NCI-H748 treated with DMSO at 0.1 percent for 48 hours (cell line): ENCODE results near the gene HPCA.

Experiments
- DNase-seq: peaks from one replicate; lab custom pipeline; 2025; lab: John Stamatoyannopoulos, UW

HPCA gene

GRCh38 chr1:32890516-32891240, 4.4 kb downstream of the HPCA start:
- no peak for DNase-seq

GRCh38 chr1:32891241-32891570, 4.9 kb downstream of the HPCA start:
- DNase-seq, result no peak

GRCh38 chr1:32891630-32892029, 5.3 kb downstream of the HPCA start:
- no peak for DNase-seq

- DNase-seq, result no peak
Observed at GRCh38 chr1:32892368-32893197, 6.3 kb downstream of the HPCA start.

- DNase-seq, result no peak
Observed at GRCh38 chr1:32893198-32894018, 7.1 kb downstream of the HPCA start.

DNA sequence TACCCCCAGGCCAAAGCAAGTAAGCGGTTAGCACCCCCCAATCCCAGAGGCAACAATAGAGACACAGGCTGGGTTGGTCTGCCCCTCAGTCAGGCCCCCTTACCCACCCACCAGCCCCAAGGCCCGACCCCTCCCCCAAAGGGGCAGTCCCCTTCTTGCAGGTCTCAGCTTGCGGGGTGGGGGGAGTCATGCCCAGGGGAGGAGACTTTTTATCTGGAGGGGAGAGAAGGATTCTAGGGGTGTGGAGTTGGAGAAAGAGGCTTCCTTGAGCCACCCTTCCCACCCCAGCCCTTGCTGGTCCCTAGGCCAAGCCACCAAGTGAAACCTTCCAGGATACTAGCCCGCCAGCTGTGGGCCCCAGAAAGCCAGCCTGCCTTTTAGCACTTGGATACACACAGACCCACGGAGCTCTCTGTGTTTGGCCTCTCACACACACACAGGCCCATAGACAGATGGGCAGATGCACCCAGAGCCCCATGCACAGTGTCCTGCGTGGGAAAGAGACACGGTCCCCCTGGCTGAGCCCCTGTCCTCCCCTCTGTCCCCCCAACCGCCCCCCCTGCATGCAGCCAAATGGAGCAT, 7.8 kb downstream of the HPCA start:
- no peak for DNase-seq

DNA sequence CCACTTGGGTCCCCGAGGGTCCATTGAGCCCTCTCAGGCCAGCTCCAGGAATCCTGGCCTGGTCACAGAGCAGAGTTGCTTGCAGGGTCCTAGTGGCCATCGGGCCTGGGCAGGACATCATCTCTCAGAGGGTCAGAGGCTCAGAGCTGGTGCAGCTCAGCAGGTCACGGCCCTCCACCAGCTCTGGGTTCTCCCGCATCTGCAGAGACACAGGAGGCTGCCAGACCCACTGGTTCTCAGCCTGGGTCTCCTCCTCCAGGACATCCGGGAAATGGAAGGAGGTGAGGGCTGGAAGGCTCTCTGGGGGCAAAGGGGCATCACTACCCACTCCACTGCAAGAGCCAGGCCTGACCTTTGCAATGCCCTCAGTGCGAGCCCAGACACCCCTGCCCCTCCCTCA, 8.4 kb downstream of the HPCA start:
- no peak for DNase-seq

DNA sequence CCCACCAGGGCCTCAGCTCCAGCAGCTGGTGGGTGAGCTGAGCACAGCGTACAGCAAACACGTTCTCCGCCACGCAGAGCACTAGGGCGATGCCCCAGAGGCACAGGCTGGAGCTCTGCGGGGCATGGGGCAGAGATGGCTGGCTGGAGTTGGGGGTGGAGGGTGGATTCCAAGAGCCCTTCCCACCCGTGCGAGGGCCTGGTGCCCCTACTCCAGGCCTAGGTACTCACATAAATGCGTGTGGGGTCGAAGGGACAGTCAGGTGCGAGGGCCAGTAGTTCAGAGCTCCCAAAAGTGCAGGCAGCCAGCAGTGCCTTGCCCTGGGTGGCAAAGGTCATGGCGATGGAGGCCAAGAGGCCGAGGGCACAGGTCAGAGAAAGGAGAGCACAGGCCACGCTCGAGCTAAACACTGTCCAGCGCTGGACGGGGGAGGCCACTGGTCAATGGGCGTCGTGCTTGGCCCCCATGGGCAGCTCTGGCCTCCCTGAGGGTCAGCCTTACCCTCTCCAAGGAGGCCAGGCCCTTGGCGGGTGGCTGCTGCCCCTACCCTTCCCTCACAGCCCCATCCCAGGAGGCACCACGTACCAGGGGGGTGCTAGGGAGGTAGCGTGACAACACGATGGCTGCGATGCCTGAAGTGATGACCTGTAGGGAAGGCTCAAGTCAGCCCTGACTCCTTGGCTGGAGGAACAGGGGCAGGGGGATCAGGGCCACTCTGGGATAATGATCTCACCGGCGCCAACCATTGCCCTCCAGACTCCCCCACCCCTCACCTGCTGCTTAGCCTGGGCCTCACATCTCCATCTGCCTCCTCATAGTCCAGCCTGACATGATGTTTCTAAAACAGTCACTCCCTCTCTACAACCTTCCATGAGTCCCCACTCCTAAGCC, 9.3 kb downstream of the HPCA start:
- no peak for DNase-seq

- DNase-seq, result no peak
Observed at GRCh38 chr1:32896451-32896850, 10.2 kb downstream of the HPCA start.

DNA sequence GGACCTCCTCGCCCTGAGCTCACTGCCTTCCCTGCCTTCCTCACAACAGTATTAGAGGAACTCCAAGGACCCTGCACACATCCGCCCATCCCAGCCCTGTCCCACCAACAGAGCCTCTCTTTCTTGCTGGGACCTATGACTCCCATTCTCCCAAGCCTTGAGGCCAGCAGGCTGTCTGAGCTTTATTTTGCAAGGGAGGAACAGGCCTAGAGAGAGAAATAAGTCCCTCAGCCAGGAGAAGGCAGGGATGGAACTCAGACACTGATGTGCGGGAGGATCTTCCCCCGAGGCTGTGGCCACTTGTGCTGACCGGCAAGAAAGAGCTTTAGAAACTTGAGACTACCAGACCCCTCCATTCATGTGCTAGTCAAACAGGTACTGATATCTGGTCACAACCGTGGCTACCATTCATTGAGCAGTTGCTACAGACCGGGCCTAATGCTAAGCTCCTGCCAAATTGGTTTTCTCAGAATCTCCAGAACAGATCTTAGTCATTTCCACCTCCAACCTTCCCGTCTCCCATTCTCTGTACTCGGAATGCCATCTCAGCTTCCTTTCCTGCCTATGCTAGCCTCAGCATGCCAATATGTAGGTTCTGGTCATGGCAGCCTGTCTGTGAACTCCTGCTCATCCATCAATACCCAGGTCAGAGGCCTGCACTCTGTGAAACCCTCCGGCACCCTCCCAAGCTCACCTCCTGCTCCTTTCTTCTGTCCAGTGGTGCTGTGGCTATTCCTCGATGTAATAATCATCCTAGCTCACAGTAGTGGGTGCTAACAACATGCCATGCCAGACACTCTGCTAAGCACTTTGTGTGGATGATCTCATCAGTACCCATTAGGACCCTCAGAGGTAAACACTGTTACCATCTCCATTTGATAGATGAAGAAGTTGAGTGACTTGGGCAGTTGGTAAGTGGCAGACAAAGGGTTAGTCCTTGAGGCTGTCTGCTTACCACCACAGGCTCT, 11.1 kb downstream of the HPCA start:
- no peak for DNase-seq

GRCh38 chr1:32898056-32898455, 11.8 kb downstream of the HPCA start:
- no peak for DNase-seq

GRCh38 chr1:32898958-32899357, 12.7 kb downstream of the HPCA start:
- no peak for DNase-seq

- no peak for DNase-seq
Observed at GRCh38 chr1:32899586-32900296, 13.4 kb downstream of the HPCA start.

DNA sequence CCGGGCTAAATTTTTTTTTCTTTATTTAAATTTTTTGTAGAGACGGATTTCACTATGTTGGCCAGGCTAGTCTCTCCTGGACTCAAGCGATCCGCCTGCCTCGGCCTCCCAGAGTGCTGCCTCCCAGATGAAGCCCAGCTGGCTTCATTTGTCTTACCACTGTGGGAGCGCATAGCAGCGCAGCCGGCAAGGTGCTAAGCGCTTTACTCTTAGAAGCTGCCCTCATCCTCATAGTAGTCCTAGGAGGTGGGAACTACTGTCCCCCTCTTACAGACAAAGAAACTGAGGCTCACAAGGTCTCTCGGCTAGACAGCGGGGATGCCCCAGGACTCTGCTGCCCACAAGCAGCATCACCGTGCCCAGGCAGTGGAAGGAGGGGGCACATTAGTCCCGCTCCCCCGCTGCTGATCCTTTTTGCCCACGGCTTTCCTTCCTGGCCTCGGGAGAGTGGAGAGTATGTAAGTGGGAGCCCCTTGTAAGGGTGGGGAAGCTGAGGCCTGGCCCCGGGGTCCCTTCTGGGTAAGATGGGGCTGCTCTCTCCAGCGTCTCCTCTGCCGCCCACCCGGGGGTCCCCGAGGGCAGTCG, 14.2 kb downstream of the HPCA start:
- DNase-seq, result no peak

DNA sequence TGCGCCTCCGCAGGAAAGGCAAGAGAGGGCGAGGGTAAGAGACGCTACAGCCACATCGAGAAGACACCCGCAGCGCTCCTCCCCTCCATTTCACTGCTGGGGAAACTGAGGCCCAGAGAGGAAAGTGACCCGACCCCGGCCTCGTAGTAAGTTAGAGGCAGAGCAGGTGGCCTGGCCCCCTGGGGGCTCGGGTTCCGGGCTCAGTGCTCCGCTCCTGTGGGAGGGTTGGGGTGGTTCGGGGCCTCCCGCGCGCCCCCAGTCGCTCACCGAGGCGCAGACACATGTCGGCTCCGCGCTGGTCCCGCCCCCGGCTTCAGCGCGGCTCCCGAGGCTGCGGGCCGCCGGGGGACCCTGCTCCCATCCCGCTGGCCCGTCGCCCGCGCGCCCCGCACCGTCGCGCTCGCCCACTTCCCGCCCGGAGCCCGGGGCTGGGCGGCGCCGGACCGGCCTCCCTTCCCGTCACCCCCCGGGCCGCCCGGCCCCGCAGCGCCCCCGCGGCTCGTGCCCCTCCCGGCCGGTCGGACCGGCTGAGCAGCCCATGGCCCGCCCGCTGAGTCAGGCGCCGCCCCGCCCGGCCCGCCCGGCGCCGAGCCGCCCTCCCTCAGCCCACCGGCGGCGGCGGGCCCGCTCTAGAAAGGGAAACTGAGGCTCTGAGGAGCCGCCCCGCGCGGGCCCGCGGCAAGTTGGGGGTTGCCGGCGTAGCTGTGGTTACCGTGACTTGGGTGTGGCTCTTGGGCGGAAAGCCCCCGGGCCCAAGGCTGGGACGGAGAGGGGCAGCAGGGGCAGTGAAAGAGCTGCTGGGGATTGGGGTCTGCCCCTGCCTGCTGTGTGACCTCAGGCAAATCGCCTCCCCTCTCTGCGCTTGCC, 14.9 kb downstream of the HPCA start, which contains the start of gene TMEM54:
TMEM54 (minus strand) TSS at position 434 of the 867 bp plus-strand sequence; CDS start at position 283, 151 bp downstream.
- no peak for DNase-seq

DNA sequence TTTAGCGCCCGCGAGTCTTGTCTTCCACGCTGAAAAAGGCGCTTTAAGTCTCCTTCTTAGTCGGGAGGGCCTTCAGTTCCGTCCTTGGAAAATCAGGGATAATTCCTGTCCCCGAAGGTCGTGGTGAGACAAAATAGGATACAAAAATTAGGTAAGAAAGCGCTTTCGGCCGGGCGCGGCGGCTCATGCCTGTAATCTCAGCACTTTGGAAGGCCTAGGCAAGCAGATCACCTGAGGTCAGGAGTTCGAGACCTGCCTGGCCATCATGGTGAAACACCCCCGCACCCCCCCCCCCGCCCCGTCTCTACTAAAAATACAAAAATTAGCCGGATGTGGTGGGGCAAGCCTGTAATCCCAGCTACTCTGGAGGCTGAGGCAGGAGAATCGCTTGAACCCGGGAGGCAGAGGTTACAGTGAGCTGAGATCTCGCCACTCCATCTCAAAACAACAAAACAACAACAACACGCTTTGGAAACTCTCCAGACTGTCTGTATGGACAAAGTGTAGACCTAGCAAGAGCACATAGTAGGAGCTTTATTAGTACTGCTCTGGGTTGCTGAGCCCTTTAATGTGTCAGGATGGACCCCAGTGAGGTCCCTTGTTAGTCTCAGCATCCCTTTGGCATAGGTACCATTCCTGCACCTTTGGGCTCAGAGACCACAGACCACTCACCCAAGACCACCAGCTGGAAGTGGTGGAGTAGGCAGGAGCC, 15.7 kb downstream of the HPCA start:
- DNase-seq, result no peak

DNA sequence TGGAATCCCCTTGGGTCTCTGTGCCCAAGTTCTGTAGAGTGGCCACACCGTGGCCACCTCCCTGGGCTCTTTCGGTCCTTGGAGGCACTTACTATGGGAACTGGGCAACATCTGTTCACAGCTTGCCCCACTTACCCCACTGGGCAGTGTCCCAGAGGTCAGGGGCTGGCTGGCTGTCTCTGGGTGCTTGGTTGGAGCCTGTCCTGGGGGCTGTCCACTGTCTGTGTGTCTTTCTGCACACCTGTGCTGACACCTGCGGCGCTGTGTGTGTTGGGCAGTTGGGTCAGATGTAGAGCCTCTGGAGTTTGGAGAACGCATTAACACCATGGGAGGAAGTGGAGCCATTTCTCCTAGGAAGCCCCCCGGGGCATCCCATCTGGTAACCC, 16.2 kb downstream of the HPCA start:
- no peak for DNase-seq
